ENCODE data around the gene MYL5. TPM values are rescaled to one million over a fixed set of nuclear protein-coding genes. Genes with fewer than 3 reads are reported as not detected.

MYL5 gene
- total RNA-seq, 1 experiment from 2014 or later, result 18.0 TPM

DNA sequence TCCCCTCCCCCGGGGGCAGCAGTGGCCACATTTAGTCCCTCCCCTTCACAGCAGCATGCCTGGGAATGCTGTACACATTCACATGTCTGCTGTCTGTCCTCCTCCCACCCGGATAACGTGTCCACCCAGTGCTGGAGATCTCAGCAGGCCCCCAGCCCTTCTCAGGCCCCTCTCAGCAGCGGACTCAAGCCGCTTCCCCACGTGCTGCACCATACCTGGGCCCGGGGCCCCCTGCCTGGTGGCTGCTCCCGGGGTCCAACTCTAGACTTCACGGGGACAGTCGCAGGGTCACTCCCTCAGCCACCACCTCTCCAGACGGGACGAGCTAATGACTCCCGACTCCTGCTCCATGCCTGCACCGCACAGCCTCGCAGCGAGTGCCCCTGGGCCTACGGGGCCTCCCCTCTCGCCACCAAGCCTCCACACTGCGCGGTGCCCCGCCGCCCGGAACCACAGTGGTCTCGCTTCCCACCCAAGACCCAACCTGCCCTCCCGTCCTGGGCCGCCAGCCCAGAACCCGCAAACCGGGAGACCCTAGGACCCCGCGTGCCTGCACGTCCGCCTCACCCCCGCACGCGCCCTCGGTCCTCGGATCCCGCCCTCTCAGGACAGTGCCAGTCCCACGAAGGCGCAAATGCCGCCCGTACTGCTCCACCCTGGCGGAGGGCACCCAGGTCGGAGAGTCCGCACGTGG, 30.0 kb downstream of the MYL5 start:
- Histone ChIP-seq H3K23ac (ENCODE audit: insufficient read length, low read depth, low read length) (no peak overlapping the region), H4K91ac (ENCODE audit: insufficient read length, low read depth, low read length) (no peak overlapping the region), H3K18ac (ENCODE audit: insufficient read length, low read depth, low read length) (no peak overlapping the region), H2BK5ac (ENCODE audit: insufficient read length, low read length) (no peak overlapping the region), H3K79me2 (ENCODE audit: insufficient read depth, low read length) (peaks cover 14% of the 10 kb centered on the region; the same call in 1 of the 2 replicates), H3K14ac (ENCODE audit: insufficient read depth, low read length) (no peak overlapping the region; the same call in 1 of the 2 replicates), H3K79me1 (ENCODE audit: insufficient read depth, low read depth, low read length, poor library complexity, severe bottlenecking) (peaks cover 8% of the 10 kb centered on the region), H3T11ph (ENCODE audit: low read length) (no peak overlapping the region), H2BK20ac (ENCODE audit: low read depth, low read length, poor library complexity, severe bottlenecking) (no peak overlapping the region), H4K20me1 (ENCODE audit: control insufficient read depth, insufficient read depth, insufficient read length) (peaks cover 4% of the 10 kb centered on the region), H3K9me3 (ENCODE audit: control insufficient read depth, low read depth, low read length) (no peaks in the 10 kb centered on the region), H4K8ac (replicated peaks; ENCODE audit: insufficient read length, low read depth, low read length) (no peak overlapping the region), H3K27ac (ENCODE audit: insufficient read length, low read depth, low read length) (no peak overlapping the region), H2BK12ac (ENCODE audit: insufficient read length, low read depth, low read length) (no peak overlapping the region), H2BK15ac (ENCODE audit: low read depth, low read length) (no peak overlapping the region), H3K4me2 (ENCODE audit: insufficient read depth, insufficient read length, low read length) (no peak overlapping the region), H2AFZ (ENCODE audit: low read length) (no peak overlapping the region), H3K4me1 (ENCODE audit: insufficient read depth, low read length) (peaks cover 1% of the 10 kb centered on the region; the same call in 1 of the 2 replicates), H3K27me3 (ENCODE audit: insufficient read depth, low read length) (no peaks in the 10 kb centered on the region; the same call in 1 of the 2 replicates), H3K4ac (ENCODE audit: low read depth, low read length) (no peak overlapping the region), H2BK120ac (ENCODE audit: low read depth, low read length, poor library complexity, severe bottlenecking) (no peak overlapping the region), H2AK5ac (ENCODE audit: insufficient read length, low read length) (no peak overlapping the region), H4K5ac (ENCODE audit: insufficient read length, low read depth, low read length) (no peak overlapping the region), H3K23me2 (ENCODE audit: insufficient read length, low read depth, low read length, poor library complexity, severe bottlenecking) (peaks cover 3% of the 10 kb centered on the region), H3K56ac (ENCODE audit: insufficient read length, low read depth, low read length) (no peak overlapping the region), H3K9ac (ENCODE audit: extremely low read depth, insufficient read length, low read length) (no peak overlapping the region)
- no peak overlapping the region for H3K4me3 Mint-ChIP-seq
- no peak overlapping the region for H3K27ac Mint-ChIP-seq
- WGBS (ENCODE audit: extremely low coverage, insufficient read length, low lambda C conversion rate), result no CpG with 5 or more reads among the region's 46 CpGs
- TF ChIP-seq, protein P1, sequence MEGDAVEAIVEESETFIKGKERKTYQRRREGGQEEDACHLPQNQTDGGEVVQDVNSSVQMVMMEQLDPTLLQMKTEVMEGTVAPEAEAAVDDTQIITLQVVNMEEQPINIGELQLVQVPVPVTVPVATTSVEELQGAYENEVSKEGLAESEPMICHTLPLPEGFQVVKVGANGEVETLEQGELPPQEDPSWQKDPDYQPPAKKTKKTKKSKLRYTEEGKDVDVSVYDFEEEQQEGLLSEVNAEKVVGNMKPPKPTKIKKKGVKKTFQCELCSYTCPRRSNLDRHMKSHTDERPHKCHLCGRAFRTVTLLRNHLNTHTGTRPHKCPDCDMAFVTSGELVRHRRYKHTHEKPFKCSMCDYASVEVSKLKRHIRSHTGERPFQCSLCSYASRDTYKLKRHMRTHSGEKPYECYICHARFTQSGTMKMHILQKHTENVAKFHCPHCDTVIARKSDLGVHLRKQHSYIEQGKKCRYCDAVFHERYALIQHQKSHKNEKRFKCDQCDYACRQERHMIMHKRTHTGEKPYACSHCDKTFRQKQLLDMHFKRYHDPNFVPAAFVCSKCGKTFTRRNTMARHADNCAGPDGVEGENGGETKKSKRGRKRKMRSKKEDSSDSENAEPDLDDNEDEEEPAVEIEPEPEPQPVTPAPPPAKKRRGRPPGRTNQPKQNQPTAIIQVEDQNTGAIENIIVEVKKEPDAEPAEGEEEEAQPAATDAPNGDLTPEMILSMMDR (conservative IDR thresholded peaks at IDR 0.05), result no peak
- H3K4me1 Mint-ChIP-seq, result peaks cover 8 to 9% of the 10 kb centered on the region in 2 experiments; a peak in 3 of 4 replicates
- H3K27me3 Mint-ChIP-seq (ENCODE audit: low read depth), result peaks cover 24% of the 10 kb centered on the region
- no peak for DNase-seq
- H3K36me3 Mint-ChIP-seq (ENCODE audit: insufficient read depth in 1 of 3, low read depth in 3 of 3), result peaks cover 8 to 10% (median 8%) of the 10 kb centered on the region in 3 experiments; a peak in 6 of 7 replicates
- H3K9me3 Mint-ChIP-seq, result peaks cover 0 to 7% of the 10 kb centered on the region in 2 experiments; a peak in 2 of 5 replicates

All from H9 (cell line).